Measurements from ENCODE around the gene ZNF318.

DNA sequence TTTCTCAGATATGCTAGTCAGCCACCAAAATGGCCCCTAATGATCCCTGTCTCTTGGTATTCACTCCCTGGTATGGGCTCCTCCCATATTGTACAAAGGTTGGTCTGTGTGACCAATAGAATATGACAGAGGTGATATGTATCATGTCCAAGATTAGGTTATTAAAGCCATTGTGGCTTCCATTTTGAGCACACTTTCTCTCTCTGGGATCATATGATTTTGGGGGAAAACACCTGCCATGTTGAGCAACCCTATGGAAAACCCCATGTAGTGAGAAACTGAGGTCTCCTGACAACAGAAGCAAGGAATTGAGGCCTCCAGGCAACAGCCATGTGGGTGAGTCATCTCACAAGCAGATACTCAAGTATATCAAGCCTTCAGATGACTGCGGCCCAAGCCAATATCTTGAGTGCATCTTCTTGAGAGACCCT, 7.1 kb upstream of the ZNF318 start:
- TF ChIP-seq, protein P1, sequence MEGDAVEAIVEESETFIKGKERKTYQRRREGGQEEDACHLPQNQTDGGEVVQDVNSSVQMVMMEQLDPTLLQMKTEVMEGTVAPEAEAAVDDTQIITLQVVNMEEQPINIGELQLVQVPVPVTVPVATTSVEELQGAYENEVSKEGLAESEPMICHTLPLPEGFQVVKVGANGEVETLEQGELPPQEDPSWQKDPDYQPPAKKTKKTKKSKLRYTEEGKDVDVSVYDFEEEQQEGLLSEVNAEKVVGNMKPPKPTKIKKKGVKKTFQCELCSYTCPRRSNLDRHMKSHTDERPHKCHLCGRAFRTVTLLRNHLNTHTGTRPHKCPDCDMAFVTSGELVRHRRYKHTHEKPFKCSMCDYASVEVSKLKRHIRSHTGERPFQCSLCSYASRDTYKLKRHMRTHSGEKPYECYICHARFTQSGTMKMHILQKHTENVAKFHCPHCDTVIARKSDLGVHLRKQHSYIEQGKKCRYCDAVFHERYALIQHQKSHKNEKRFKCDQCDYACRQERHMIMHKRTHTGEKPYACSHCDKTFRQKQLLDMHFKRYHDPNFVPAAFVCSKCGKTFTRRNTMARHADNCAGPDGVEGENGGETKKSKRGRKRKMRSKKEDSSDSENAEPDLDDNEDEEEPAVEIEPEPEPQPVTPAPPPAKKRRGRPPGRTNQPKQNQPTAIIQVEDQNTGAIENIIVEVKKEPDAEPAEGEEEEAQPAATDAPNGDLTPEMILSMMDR (optimal IDR thresholded peaks at IDR 0.05 in 1 of 3, IDR thresholded peaks at IDR 0.05 in 1 of 3, conservative IDR thresholded peaks at IDR 0.05 in 1 of 3; ENCODE audit: extremely low read depth in 1 of 3, insufficient read depth in 2 of 3, low read length in 3 of 3): no peak
- no peak for TF ChIP-seq EZH2 (IDR thresholded peaks at IDR 0.05; ENCODE audit: low read length)

All from keratinocyte (primary cell).